Urinary bladder (tissue), 4 donors: ENCODE data around the gene RBM19. TPM values are rescaled to one million over a fixed set of nuclear protein-coding genes. Genes with fewer than 3 reads are reported as not detected.

Source experiments
- DNase-seq: peaks from one replicate; pipeline ENCODE4 v3.0.0-alpha.2; 2015; ENCODE audit errors: extremely low spot score
- H3K27ac ChIP-seq: one replicate; pipeline ENCODE4 v1.5.1; 2013; ENCODE audit warnings: low read depth, mild to moderate bottlenecking, moderate library complexity
- H3K36me3 ChIP-seq: one replicate; pipeline ENCODE4 v1.6.1; 2013; ENCODE audit warnings: mild to moderate bottlenecking, moderate library complexity; ENCODE audit not compliant: insufficient read depth
- H3K4me1 ChIP-seq: one replicate; pipeline ENCODE4 v1.6.1; 2013; ENCODE audit warnings: mild to moderate bottlenecking, moderate library complexity; ENCODE audit not compliant: insufficient read depth
- H3K4me3 ChIP-seq: one replicate; pipeline ENCODE4 v1.5.1; 2013; ENCODE audit warnings: low read depth, low read length
- WGBS: extraction: QIAGEN DNeasy Blood & Tissue Kit; methylation state at CpG from one replicate; pipeline ENCODE4 v1.1.7; 2013; 5-methylcytosine and 5-hydroxymethylcytosine counted together
- polyA plus RNA-seq: library from polyadenylated mRNA; stranded (reverse); fragments of 200-250 nt; gene quantifications from one replicate; pipeline ENCODE4 v1.2.3, GENCODE V29; 2013
- total RNA-seq: library from RNA; depleted of rRNA; stranded (reverse); fragments of >200 nt; gene quantifications from one replicate; pipeline ENCODE4 v1.2.3, GENCODE V29; 2014
- donor health status: healthy with polysubstance abuse.
- donor health status: healthy.

The RBM19 gene
- total and polyA plus RNA-seq, 2 donors: 15.4 to 16.3 TPM

DNA sequence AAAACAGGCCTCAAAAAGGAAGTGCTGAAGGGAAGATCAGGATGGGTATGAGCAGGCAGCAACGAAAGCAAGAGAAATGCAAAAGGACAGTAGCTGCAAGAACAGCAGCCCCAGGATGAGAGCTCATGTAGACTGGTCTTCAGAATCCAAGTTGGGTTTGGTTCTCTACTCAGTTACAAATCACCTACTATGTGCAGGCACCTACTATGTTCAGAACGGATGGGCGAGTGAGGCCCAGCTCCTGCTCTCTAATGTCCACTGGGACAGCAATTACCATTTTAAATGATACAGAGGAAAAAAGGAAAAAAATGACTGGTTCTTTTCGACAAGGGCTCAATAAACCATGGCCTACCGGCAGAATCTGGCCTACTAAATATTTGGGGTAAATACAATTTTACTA, 88.5 kb downstream of the RBM19 start:
- Histone ChIP-seq H3K4me3 (no peak overlapping the region), H3K36me3 (no peaks in the 10 kb centered on the region), H3K4me1 (no peaks in the 10 kb centered on the region), H3K27ac (no peak overlapping the region)
- no peak for DNase-seq
- WGBS: 97% methylated on average over 5 of the region's 5 CpGs

DNA sequence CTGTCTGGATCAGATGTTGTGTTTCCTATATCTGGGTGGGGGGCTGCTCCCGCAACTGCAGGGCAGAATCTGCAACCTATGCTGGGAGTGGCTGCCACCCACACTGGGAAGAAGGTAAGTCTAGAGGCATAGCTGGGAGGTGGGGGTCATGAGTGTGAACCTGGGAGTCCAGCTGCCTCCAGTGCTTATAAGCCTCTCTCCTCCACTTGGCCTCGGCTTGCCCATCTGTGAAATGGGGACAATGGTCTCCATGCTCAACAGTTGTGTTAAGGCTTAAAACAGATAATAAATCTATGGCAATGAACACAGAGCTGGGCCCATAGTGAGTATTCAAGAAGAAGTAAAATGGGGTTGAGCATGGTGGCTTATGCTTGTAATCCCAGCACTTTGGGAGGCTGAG, 90.0 kb downstream of the RBM19 start:
- Histone ChIP-seq H3K27ac (no peak overlapping the region), H3K4me1 (no peaks in the 10 kb centered on the region), H3K36me3 (no peaks in the 10 kb centered on the region), H3K4me3 (no peak overlapping the region)
- WGBS: 100% methylated on average over 2 of the region's 2 CpGs
- DNase-seq: no peak

DNA sequence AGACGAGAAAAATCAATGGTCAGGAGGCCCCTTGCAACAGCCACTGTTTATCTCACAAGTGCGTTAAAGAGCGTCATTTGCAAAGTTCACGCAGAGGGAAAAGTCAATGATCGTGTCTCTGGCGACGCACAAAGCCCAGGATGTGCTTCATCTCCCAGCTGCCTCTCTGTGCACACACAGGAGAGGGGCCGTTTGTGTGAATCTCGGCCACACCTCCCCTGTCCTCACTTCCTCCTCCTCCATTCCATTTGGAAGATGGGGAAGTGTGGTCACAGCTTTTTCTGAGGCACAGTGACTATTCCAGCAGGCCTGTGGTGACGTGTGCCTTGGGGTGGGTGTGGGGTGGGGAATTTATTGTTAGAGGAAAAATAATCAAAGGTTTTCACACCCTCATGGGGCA, 90.4 kb downstream of the RBM19 start:
- Histone ChIP-seq H3K27ac (no peak overlapping the region), H3K4me1 (no peaks in the 10 kb centered on the region), H3K36me3 (no peaks in the 10 kb centered on the region), H3K4me3 (no peak overlapping the region)
- no peak for DNase-seq
- WGBS: 67% methylated on average over 10 of the region's 10 CpGs

DNA sequence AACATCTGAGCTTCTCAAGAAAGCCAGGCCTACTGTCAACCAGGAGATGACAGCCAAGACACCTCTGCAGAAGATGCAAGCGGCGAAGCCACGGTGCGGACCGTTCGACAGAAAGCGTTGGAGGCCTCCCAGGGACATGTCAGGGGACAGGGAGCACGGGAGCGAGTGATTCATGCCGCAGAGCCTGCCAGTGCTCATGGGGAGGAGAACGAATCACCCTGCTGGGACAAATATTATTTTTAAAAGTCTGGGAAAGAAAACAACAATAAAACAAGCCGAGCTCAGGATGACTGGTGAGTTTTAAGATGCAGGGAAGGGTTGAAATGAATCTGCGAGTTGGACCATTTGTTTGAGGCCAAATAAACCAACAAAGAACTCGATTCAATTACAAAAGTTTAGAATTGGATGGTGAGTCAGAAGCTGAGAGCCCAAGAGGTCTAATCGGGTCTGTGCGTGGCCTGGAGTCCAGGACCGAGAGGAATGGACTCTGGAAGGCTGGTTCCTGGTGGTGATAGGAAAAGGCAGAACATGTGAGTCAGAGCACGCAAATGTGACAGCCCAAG, 91.0 kb downstream of the RBM19 start:
- Histone ChIP-seq H3K4me1 (no peaks in the 10 kb centered on the region), H3K4me3 (no peak overlapping the region), H3K36me3 (no peaks in the 10 kb centered on the region), H3K27ac (no peak overlapping the region)
- 86% methylated on average over 18 of the region's 18 CpGs for WGBS
- no peak for DNase-seq

DNA sequence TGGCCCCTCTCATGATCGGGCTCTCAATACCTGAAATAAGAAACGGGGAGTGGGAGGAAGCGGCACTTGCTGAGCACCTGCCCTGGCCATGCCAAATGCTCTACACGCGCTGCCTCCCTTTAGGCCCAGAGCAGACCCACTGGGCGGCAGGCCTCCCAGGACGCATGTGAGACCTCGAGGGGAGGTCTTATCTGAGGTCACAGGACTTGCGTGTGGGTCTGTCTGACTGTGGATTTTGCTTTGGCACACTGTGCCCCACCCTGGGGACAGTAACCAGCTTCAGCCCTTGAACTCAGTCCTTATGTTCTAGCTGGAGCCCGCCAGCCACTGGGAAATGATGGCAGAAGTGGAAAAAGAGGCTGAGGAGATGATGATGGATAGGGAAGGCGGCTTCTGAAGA, 91.8 kb downstream of the RBM19 start:
- no peaks in the 10 kb centered on the region for H3K36me3 ChIP-seq
- no peak overlapping the region for H3K4me3 ChIP-seq
- no peak for DNase-seq
- WGBS: 98% methylated on average over 11 of the region's 11 CpGs
- H3K27ac ChIP-seq: no peak overlapping the region
- H3K4me1 ChIP-seq: no peaks in the 10 kb centered on the region

DNA sequence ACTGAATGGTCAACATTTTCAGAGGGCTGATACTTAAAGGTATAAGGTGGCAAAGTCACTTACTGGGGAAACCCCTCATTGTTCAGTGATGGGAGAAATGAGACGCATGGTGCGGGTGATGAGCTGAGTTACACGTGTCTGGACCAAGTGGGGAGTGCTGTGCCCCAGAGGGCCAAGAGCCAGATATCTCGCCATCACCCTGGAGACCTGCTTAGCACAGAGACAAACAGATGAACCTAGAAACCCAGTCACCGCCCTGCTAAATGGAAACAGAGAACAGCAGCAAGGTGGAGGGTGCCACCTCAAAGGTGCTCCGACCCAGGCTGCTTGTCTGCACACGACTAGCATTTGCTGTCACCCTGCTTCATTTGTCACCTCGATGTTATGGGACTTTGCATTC, 92.4 kb downstream of the RBM19 start:
- Histone ChIP-seq H3K4me1 (no peaks in the 10 kb centered on the region), H3K27ac (no peak overlapping the region), H3K36me3 (no peaks in the 10 kb centered on the region), H3K4me3 (no peak overlapping the region)
- 89% methylated on average over 8 of the region's 8 CpGs for WGBS
- DNase-seq: no peak

DNA sequence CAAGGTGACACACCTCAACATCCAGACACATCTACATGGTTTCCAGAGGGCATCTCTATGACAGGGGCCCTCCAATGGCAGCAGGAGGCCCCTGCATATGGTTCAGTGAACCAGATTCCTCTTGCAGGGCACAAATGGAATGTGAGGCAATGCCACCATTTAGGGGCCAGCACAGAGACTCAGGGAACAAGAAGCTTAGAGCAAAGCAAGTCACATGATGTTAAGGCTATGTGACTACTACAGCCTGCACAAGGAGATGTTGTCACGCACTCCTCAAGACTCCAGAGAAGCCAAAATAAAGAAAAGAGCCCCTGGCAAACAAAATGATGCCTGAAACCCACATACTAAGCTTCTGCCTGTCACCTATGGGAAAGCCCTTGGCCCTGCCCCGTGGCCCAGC, 95.2 kb downstream of the RBM19 start:
- DNase-seq: no peak
- 88% methylated on average over 2 of the region's 2 CpGs for WGBS
- H3K36me3 ChIP-seq: no peaks in the 10 kb centered on the region
- no peaks in the 10 kb centered on the region for H3K4me1 ChIP-seq
- no peak overlapping the region for H3K27ac ChIP-seq
- no peak overlapping the region for H3K4me3 ChIP-seq

DNA sequence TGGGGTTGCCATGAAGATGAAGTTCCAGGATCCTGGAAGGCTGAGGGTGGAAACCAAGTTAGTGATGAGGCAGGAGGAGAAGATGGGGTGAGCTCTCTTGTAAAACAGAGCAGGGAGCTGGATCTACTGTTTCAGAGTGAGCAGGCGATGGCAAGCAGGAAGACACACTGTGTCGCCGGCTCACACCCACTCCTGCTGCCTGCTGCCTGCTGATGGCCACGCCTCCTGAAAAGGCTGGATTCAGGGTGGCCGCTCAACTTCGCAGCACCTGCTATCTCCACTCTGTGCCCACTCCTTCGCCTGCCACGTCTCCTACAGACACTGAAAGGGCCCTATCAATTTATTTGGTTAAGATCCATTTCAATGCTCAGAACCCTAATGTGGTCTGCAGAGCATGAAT, 96.1 kb downstream of the RBM19 start:
- DNase-seq: no peak
- Histone ChIP-seq H3K4me3 (no peak overlapping the region), H3K36me3 (no peaks in the 10 kb centered on the region), H3K27ac (no peak overlapping the region), H3K4me1 (no peaks in the 10 kb centered on the region)
- 87% methylated on average over 8 of the region's 8 CpGs for WGBS

DNA sequence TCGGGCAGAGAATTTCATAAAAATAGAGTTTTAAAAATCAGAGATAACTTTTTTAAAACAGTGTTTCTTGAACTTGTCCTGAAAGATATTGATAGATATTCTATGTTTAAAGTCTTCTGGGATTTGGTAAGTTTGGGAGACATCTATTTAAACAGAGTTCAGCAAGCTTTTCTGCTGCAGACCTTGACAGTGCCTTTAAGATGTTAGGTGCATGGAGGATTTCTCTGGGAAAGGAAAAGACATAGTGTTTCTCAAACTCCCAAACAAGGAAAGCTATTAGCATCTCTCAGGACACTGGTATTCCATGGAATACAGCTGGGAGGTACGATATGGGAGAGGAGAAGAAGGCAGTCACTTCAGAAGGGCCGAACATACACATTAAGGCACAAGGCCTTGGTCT, 97.8 kb downstream of the RBM19 start:
- no peak for DNase-seq
- no peak overlapping the region for H3K4me3 ChIP-seq
- WGBS: 93% methylated on average over 3 of the region's 3 CpGs
- no peaks in the 10 kb centered on the region for H3K36me3 ChIP-seq
- H3K27ac ChIP-seq: no peak overlapping the region
- H3K4me1 ChIP-seq: no peaks in the 10 kb centered on the region

DNA sequence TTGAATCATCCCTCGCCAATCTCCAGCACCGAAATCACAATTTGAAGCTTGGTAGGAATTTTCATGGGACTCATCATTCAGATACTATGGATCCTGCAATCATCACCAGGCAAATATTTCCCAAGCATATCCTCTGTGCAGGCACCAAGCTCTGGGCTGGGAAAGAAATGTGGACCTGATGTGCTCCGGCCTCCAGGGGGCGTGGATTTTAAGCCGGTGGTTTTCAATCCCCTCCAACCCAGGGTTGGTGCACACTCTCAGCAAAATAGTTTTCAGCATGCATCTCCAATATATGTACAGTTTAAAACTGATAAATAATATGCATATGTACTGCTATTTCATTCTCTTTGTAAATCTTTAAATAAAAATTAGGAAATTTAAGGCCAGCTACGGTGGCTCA, 98.9 kb downstream of the RBM19 start:
- no peak for DNase-seq
- no peaks in the 10 kb centered on the region for H3K36me3 ChIP-seq
- WGBS: 88% methylated on average over 6 of the region's 6 CpGs

DNA sequence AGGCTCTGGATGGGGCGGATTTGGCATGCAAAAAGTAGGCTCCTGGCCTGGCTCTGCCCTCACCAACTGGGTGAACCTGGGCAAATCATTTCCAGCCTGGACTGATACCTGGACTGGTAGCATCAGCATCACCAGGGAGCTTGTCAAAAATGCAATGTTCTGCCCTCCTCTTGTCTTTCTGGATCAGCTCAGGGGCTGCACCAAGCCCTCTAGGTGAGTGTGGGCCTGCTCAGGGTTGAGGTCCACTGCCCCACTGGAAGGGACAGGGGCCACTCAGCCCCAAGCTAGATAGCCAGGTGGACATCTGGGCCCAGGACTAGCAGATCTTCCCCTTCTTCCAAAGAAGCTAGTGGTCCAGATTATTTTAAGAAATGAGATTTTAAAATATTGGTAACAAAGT, 99.6 kb downstream of the RBM19 start:
- Histone ChIP-seq H3K4me3 (no peak overlapping the region), H3K36me3 (no peaks in the 10 kb centered on the region), H3K4me1 (no peaks in the 10 kb centered on the region), H3K27ac (no peak overlapping the region)
- DNase-seq: no peak
- 89% methylated on average over 1 of the region's 1 CpG for WGBS

More for the DNA sequence above, 98.9 kb downstream of the RBM19 start:
- H3K4me1 ChIP-seq: no peaks in the 10 kb centered on the region
- no peak overlapping the region for H3K27ac ChIP-seq
- H3K4me3 ChIP-seq: no peak overlapping the region

DNA sequence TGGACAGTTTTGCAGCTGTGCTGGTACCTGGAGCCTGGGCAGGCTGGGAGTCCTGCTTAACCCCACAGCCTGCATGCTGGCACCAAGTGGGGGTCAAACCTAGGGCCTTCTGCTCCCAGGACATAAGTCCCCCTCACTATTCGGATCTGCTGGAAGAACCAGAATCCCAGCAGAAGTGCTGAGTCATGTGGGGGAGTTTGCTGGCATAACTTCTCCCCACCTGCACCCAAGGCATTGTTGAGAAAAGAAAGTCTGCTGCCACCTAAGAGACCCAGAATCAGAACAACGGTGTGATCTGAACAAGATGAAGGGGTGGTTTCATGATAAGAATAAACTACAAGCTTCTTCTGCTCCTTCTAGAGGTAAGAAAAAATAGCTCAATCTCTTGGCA, 102.7 kb downstream of the RBM19 start:
- H3K27ac ChIP-seq: no peak overlapping the region
- H3K4me1 ChIP-seq: no peaks in the 10 kb centered on the region
- peaks cover under 1% of the 10 kb centered on the region for H3K36me3 ChIP-seq
- 81% methylated on average over 2 of the region's 2 CpGs for WGBS
- DNase-seq: no peak
- no peak overlapping the region for H3K4me3 ChIP-seq

DNA sequence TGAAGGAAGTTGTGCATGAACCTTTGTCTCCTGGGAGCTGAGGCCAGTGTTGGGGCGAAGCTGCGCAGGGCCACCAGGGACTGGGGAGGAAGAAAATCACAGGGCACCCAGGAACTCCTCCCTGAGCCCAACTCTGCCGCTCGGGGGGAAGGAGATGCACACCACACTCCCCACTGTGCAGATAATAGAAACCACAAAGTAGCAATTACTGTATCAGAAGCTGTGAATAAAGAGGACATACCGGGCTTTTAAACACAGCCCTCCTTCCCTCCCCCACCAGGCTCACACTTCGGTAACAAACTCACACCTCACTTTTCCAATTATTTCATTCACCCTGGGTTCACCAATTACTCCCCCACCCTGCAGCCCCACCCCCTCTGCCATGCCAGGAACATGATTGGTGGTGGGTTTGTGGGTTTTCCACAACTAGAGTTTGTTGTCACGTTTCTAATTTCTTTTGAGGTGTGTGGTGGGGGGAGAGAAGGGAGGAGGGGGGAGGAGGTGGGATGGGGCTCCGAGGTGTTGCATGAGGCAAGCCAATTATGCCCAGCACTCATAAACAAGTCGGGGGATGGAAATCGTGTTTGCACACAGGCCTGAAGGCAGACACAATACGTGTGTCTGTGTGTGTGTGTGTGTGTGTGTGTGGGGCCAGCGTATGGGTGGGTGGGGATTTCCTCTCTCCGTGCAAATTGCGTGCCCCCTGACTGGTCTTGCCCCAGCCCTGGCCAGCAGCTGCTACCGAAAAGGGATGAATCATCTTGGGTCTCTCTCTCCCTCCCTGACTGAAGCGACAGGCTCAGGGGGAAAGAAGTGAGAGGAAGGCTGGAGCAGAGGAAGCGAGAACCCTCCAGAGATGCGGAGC, 103.3 kb downstream of the RBM19 start:
- WGBS: 62% methylated on average over 18 of the region's 18 CpGs
- Histone ChIP-seq H3K36me3 (peaks cover 7% of the 10 kb centered on the region), H3K4me1 (no peaks in the 10 kb centered on the region), H3K4me3 (no peak overlapping the region), H3K27ac (no peak overlapping the region)
- DNase-seq: no peak

DNA sequence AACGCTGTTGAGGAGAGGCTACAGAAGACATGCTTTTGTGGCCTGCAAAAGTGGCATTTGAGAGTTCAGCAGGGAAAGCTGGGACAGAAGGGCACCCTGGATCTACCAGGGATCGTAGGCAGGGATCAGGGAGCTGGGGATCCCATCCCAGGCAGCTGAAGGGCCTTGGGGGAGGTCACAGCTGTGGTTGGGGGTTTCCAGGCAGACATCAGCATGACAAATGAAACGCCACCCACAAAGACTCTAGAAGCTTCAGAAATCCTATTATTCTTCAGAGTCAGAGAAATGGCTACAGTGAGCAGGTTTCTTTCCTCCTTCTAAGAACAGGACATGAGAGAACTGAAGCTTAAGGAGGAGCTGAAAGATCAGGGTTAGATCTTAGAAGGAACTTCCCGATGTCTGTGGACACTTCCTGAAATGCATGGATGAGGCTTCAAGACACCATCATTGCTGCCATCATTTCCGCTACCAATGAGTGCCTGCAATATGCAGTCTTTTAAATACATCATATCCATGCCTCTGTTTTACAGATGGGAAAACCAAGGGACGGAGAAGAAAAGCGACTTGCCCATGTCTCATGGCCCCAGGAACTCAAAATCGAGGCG, 104.3 kb downstream of the RBM19 start:
- Histone ChIP-seq H3K27ac (no peak overlapping the region), H3K36me3 (peaks cover 7% of the 10 kb centered on the region), H3K4me3 (no peak overlapping the region), H3K4me1 (no peaks in the 10 kb centered on the region)
- WGBS: 91% methylated on average over 9 of the region's 9 CpGs
- no peak for DNase-seq
